Measurements from ENCODE around the gene FGD4. TPM values are rescaled to one million over a fixed set of nuclear protein-coding genes. Genes with fewer than 3 reads are reported as not detected.

The FGD4 gene
- total RNA-seq, 1 experiment from 2014 or later, result 54.3 TPM

GRCh38 chr12:32437095-32437515, 37.7 kb downstream of the FGD4 start:
- H4K8ac ChIP-seq (replicated peaks; ENCODE audit: insufficient read length, low read depth, low read length), result no peak overlapping the region
- Mint-ChIP-seq H3K36me3 (ENCODE audit: insufficient read depth in 1 of 3, low read depth in 3 of 3) (peaks cover 8 to 28% (median 14%) of the 10 kb centered on the region in 3 experiments; a peak in 5 of 7 replicates), H3K27ac (peak overlapping the region; percentile 46 to 90 (median 53); a peak in 3 of 7 replicates), H3K9me3 (no peaks in the 10 kb centered on the region), H3K4me1 (peaks cover 59 to 62% of the 10 kb centered on the region in 2 experiments), H3K27me3 (ENCODE audit: low read depth) (no peaks in the 10 kb centered on the region), H3K4me3 (no peak overlapping the region)
- H2BK5ac ChIP-seq (ENCODE audit: insufficient read length, low read length), result no peak overlapping the region
- no peak overlapping the region for H2AK5ac ChIP-seq (ENCODE audit: insufficient read length, low read length)
- H3K4ac ChIP-seq (ENCODE audit: low read depth, low read length), result no peak overlapping the region
- H3K4me1 ChIP-seq (ENCODE audit: insufficient read depth, low read length), result no peaks in the 10 kb centered on the region
- H3K23me2 ChIP-seq (ENCODE audit: insufficient read length, low read depth, low read length, poor library complexity, severe bottlenecking), result no peaks in the 10 kb centered on the region
- H4K91ac ChIP-seq (ENCODE audit: insufficient read length, low read depth, low read length), result no peak overlapping the region
- no peak overlapping the region for H4K5ac ChIP-seq (ENCODE audit: insufficient read length, low read depth, low read length)
- H3K18ac ChIP-seq (ENCODE audit: insufficient read length, low read depth, low read length), result no peak overlapping the region
- H3K27me3 ChIP-seq (ENCODE audit: insufficient read depth, low read length), result no peaks in the 10 kb centered on the region
- H2AFZ ChIP-seq (ENCODE audit: low read length), result no peak overlapping the region
- no peak overlapping the region for H3K56ac ChIP-seq (ENCODE audit: insufficient read length, low read depth, low read length)
- no peak for TF ChIP-seq CTCF (conservative IDR thresholded peaks at IDR 0.05)
- no peak overlapping the region for H3K27ac ChIP-seq (ENCODE audit: insufficient read length, low read depth, low read length)
- WGBS (ENCODE audit: extremely low coverage, insufficient read length, low lambda C conversion rate), result no CpG with 5 or more reads among the region's 9 CpGs
- no peak overlapping the region for H3T11ph ChIP-seq (ENCODE audit: low read length)
- no peak for DNase-seq
- H3K14ac ChIP-seq (ENCODE audit: insufficient read depth, low read length), result no peak overlapping the region
- peaks cover 16% of the 10 kb centered on the region; the same call in 1 of the 2 replicates for H3K79me2 ChIP-seq (ENCODE audit: insufficient read depth, low read length)
- H3K23ac ChIP-seq (ENCODE audit: insufficient read length, low read depth, low read length), result no peak overlapping the region
- H2BK12ac ChIP-seq (ENCODE audit: insufficient read length, low read depth, low read length), result no peak overlapping the region
- H2BK15ac ChIP-seq (ENCODE audit: low read depth, low read length), result no peak overlapping the region
- no peaks in the 10 kb centered on the region for H3K9me3 ChIP-seq (ENCODE audit: control insufficient read depth, low read depth, low read length)
- no peak overlapping the region for H3K9ac ChIP-seq (ENCODE audit: extremely low read depth, insufficient read length, low read length)
- H2BK20ac ChIP-seq (ENCODE audit: low read depth, low read length, poor library complexity, severe bottlenecking), result no peak overlapping the region
- peaks cover 3% of the 10 kb centered on the region for H4K20me1 ChIP-seq (ENCODE audit: control insufficient read depth, insufficient read depth, insufficient read length)
- no peak overlapping the region for H3K4me2 ChIP-seq (ENCODE audit: insufficient read depth, insufficient read length, low read length)
- H2BK120ac ChIP-seq (ENCODE audit: low read depth, low read length, poor library complexity, severe bottlenecking), result no peak overlapping the region
- H3K79me1 ChIP-seq (ENCODE audit: insufficient read depth, low read depth, low read length, poor library complexity, severe bottlenecking), result no peaks in the 10 kb centered on the region
